NK-92 (cell line): Measurements from ENCODE around the gene ANO2.

ENCODE experiments used
- DNase-seq: peaks from one replicate; lab custom pipeline; 2025; ENCODE audit not compliant: unreplicated experiment; lab: John Stamatoyannopoulos, UW

The ANO2 gene

DNA sequence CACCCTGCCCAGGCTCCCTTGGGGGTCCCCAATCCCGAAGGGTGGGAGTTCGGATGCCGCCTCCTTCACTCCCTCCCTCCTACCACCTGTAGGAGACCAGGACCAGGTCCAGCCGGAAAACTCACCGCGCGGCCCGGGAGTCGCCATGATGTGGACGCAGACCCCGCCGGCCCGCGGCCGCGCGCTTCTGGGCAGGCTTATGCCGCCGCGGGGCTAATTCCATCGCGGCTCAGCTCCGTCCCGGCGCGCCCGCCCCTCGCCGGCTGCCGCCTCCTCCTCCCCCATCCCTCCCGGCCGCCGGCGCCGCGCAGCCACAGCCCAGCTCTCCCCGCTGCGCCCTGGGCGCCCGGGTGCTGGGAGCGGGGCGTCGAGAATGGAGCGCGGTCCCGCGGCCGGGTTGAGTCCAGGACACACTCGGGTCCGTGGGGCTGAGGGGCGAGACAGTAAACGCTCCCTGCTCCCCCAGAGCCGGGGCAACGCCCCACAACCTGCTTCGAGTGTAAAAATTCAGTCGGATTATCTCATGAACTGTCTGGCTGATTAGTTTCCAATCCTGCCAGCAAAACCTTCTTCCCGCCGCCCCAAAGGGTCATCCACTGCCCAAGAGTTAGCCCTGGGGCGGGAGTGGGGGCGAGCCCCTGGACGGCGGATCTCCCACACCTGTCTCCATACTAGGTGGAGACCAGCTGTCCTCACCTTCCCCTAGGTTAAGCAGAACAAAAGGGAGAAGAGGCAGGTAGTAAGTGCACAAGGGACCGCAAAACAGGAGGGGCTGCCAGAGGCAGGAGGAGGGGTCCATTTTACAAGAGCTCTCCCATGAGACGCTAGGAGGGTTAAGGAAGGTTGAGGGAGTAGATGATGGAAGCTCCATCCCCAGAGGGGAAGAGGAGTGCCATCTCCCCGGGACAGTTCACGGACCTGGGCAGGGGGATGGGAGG lies at the start of gene ANO2:
ANO2 (minus strand) TSS at position 189 of the 938 bp plus-strand sequence; CDS start at position 147, 42 bp downstream.
- no peak for DNase-seq

DNA sequence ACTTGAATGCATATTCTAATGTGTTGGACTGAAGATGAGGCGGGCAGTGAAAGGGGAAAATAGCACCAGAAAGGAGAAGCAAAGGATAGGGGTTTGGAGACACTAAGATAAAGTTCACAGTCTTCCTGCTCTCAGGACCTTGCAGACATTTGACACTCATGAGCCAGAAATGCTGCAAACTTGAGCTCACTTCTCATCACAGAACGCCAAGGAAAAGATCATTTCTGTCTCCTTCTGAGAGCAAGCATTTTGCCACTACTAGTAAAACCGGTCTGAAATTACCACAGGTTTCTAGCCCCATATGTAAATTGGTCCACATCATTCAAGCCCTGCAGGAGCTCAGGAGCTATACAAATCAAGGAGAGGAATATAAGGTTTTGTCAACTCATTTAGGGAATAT lies 44.6 kb upstream of the ANO2 start:
- DNase-seq: no peak

DNA sequence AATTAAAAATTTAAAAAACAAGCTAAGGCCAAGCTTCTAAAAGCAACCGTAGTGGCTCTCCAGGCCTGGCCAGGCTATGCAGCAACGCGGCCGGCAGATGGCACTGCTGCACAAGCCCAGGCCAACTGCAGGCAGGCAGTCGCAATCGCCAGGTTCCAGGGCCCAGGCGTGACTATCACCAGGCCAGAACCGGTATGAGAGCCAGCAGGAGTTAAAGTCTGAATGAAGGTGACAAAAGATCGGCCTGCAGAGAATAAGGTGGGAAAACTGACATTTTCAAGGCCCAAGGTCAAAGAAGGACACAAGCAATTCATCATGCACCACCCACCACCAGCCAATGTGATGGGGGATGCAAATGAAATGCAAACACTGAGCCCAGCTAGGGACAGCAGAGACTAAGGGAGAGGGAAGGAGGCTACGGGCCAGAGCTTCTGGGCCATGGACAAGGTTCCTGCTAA lies 43.6 kb upstream of the ANO2 start:
- no peak for DNase-seq

DNA sequence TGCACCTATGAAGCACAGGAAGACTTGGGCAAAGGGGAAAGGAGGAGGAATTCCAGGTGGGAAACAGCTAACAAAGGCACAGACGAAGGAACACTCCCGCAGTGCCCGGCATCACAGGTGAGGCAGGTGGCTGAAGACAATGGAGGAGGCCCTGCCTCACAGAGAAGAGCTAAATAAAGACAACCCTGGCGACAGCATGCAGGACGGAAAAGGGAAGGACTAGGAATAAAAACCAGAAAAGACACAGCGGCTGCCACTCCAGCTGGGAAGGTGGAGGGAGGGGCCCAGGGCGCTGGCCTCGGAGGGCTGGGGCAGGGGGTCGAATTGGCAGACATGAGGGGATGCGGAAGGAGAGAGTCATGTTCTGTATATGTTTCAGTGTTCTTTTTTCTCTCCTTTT lies 43.0 kb upstream of the ANO2 start:
- no peak for DNase-seq

DNA sequence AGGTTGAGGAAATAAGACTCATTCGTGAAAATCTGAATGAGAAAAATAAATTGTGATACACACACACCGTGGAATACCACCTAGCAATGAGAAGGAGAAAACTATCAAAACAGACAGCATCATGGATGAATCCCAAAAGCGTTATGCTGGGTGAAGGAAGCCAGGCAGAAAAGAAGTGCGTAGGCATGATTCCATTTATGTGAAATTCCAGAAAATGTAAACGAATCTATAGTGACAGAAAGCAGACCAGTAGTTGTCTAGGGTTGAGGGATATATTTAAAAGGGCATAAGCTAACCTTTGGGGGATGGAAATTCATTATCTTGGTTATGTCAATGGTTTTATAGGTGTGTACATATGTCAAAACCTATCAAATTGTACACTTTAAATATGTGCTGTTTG lies 42.5 kb upstream of the ANO2 start:
- DNase-seq: no peak

DNA sequence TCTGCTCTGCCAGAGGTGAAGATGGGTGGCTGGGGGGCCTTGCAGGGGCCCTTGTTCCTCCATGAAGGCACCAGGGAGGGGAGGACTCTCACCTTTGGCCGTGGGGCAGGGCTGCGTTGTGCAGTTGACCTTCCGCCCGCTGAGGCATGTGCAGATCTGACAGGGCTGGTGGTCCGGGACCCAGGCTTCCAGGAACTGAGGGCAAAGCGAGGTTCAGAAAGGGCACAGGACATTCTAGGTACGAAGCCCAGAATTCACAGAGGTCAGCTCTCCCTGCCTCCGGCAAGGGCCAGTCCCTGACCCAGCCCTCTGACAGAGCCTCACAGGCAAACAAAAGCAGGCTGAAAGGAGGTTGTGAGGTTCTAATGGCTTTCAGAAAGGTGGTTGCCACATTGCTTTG lies 40.4 kb upstream of the ANO2 start:
- no peak for DNase-seq

DNA sequence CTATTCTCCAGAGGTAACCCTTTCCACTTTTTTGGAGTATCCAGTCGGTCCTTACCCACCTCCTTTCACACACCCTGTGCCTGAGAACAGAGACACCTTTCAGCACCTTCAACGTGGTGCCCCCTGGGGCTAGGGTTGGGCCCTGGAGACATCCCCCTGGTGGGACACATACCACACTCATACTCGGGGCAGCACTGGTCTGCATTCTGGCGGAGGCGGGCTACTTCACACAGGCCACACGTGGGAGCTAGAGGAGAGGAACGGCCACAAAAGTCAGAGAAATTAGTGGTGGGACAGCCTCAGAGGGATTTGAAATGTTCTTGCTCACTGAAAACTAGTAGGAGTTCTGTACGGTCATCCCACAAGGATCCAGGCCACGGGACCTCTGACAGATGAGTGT lies 39.8 kb upstream of the ANO2 start:
- DNase-seq: no peak

DNA sequence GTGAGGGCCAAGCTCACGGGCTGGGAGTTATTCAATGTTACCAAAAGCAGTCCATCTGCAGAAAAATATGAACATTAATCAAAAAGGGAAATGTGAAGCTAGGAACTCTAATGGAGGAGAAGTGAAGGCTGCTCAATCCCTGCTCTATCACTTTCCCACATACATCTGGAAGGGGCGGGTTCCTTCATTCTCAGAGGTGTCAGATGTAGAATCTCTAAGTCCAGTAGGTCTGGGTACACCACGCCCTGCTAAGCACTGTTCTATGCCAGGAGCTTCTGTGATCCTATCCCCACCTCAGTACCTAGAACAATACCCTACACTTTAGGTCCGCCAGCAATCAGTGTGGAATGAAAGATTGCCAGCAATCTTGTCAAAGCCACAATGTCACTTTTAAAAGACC lies 37.0 kb upstream of the ANO2 start:
- no peak for DNase-seq

DNA sequence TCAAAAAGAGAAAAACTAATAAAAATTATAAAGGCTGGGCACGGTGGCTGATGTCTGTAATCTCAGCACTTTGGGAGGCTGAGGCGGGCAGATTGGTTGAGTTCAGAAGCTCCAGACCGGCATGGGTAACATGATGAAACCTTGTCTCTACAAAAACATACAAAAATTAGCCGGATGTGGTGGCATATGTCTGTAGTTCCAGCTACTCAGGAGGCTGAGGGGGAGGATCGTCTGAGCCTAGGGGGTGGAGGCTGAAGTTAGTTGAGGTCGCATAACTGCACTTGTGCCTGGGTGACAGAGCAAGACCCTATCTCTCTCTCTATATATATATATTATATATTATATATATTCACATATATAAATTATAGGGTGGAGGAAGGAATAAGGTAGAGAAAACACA lies 32.5 kb upstream of the ANO2 start:
- no peak for DNase-seq

DNA sequence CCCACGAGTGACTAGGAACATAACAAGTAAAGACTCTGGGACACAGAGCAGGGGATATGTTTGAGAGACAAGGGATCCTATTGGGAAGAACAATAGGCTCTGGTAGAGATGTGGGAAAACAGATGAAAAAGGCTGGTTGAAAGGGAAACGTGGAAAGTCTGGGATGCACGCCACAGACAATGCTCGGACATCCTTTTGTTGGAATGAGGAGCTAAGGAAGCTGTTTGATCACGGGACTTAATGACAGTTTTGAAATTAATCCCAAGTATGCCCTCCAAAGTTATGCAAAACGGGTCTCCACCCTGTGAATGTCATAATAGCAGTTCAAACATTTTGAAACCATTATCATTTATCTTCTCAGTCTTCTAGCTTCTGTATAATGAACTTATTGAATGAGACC lies 31.7 kb upstream of the ANO2 start:
- no peak for DNase-seq

DNA sequence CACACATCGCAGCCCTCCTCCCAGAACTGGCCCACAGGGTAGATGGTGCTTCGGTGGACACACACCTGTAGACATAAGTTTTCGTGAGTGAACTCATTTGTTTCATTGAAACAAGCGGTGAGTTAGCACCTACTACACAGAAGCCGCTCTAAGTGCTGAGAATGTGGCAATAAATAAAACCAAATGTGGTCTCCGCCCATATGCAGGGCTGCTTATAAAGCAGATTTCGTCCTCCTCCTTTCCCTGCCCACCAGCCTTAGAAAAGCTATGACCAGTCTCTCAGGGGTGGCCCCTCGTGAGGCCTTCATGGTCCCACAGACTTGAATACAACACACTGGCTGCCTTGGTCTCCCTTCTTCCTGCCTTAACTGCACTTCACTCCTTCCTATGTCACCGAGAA lies 31.1 kb upstream of the ANO2 start:
- no peak for DNase-seq

DNA sequence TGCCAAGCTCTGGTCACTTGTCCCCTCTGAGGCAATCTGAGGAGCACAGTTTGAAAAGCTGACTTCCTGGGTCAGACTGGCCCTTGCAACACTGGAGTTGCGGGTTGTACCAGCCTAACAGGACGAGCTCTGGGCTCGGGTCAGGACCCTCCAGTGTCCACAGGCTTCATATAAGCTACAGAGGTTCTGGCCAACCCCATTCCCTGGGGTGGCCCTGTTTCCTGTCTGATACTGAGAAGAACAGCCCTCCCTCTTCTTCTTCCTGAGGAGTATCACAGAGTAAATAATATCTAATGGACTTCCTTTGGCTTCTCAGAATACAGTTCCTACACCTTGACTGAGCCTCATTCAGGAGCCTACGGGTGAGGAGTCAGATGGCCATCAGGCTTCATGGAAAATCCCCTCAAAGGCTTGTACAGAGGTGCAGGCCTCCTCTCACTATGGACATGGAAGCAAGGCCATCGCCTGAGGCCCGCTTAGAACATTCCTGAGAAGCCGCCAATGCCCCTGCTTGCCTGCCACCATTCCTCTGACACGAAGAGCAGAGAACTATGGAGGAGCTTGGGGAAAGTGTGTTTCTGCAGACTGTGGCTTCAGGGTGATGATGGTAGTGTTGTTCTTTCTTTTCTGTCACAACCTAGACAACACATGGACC lies 28.5 kb upstream of the ANO2 start:
- DNase-seq: no peak

DNA sequence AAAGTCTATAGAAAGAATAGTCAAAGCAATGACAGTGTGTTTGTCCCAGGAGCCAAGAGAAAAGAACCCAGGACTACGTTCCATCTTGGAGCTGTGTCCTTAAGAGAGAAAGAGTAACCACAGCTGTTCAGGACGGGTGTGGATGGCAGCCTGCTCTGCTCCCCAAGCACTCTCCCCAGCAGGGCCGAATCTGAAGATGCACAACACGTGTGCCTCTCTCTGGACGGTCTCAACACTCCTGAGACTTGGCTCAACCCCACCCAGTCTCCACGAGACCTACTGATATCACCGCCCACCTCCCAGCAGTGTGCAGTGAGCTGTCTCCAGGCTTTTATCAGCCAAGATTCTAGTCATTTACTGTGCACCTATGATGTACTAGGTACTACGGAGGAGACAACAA lies 27.3 kb upstream of the ANO2 start:
- no peak for DNase-seq

DNA sequence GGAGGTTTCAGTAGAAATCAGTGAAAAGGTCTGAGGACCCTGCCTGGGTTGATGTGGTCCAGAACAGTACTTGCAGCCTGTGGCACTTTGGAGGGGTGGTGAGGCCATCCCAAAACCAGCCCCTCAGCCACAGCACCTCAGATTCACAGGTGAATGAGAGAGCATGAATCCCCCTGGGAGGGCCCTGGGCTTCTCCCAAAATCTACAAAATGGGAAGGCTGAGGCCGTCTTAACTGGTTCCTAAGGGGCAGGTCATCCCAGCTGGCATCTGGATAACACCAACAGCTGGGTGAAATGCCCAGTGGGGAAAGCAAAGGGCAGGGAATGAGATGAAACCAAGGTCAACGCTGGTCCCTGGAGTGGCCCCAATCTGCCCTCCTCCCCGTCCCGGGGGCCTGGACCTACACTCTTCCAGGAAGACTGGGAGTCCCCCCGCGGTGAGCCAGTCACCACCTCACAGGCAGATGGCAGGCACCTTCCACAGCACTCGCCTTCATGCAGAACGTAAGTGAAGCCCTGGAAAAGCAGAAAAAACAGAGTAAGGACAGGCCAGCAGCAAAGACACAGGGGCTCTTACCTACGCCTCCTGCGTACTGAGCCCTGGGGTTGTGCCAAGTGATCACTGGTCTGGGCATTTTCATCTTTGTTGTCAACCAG lies 26.3 kb upstream of the ANO2 start:
- no peak for DNase-seq

DNA sequence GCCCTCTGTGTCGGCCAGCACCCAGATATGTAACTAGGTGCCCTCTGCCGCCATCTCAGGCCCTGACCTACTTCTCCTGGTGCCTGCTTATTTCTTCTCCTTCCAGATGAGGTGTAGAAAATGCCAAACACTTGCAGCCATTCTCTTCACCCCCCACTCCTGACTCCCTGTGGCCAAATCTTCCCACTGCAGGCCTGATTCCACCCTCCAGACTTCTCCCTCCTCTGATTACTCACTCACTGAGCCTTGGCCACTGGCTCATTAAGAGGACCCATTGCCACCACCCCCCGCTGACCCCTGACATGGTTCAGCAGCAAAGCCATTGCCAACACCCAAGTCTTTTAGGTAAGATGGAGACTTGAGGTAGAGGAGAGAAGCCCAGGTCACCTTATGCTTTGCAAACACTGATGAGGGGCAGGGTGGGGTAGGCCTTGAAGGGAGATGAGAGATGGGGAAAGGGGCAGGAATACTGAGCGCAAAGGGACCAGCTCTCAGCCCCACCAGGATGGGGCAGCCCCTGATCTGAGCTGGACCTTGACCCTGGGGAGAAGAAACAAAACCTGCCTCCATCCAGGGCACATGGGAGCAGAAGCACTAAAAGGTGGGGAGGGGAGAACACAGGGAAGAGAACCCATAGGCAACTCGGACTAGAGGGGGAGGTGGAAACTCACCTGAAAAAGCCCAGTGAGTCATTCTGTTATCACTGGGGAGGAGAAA lies 25.1 kb upstream of the ANO2 start:
- DNase-seq: no peak

DNA sequence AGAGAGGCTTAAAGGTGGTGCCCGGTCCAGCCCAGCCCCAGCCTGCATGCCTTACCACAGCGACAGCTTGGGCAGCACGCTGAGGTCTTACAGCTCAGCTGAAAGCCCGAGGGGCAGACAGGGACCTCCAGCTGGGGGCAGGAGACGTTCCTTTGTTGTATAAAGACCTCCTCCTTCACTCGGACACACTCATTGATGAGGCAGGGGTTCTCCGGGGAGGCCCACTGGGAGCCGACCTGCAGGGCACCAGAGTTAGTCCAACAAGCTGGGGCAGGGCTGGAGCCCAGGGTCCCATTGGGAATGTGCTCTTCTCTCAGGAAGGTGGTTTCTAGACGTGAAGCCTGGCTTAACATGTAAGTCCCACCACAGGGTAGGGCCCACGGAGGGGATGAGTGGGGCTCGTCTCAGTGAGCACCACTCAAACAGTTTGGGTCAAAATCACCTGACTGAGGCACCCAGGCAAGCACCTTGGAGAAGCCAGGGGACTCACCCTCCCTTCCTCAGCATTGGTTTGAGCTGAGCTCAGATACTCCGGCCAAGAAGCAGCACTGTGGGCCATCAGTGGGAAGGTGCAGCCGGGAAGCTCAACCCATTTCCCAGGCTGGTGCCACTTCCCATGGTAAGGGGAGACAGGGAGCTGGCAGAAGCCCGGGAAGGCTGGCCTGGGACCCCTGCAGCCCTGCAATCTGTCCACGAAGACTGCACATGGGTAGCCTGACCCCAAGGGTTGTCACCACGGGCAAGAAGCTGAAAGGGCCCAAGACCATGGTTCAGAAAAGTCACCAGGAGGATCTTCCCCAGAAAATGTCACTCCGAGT lies 24.3 kb upstream of the ANO2 start:
- DNase-seq: no peak

DNA sequence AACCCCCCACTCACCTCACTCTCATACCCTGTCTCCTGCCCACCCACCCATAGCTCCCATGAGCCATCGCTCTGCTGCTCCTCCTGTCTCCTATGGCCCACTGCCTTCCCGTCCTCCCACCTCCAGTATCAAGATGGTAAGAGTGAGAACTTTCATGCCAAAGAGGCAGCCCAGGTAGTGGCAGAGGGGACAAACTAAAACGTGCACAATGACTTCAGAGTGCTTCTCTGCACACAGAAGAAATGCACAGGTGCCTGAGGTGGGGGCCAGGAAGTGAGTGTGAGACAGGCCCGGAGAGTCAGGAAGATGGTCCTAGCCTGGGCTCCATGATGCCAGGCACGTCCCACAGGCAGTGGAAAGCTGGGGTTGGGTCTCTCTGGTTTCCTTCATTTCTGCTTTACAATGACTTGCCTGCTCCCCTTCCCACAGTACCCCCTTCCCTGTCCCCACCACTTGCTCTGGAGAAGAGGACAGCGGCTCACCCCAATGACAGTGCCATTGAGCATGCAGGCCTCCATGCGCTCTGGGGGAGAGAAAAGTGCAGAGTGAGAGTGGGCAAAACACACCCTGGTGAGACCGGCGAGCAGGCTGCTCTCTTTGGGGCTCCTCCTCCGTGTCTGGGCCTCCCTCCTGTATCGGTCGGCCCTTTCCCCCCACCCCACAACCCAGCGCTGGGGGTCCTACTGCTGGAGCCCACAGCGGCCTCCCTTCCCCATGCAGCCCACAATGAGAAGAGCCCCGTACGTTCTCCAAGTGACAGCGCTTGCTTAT lies 22.8 kb upstream of the ANO2 start:
- no peak for DNase-seq

DNA sequence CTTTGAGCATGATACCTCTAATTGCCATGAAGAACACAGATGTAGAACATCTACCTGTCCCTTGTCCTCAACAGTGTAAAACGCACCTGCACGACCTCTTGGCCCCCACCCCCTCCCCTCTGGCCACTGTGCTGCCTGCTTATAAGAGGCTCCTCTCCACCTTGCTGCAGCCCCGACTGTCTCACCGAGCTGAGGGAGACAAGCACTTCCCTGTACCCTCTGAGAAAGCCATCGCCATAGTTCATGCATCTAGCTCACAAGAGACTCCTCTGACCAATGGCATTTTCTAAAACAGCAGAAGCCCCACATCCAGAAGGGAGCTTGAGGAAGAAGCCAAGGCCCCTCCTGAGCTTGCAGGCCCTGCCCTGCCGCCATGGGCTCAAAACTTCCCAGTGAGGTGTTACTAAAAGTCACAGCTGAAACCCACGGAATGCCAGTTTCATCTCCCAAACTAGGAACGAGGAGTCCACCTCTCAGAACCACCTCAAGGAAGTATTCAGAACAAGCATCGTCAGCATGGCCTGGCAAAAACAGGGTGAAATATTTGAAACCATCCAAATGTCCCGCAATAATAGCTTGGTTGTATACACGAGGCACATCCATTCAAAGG lies 21.5 kb upstream of the ANO2 start:
- DNase-seq: no peak

DNA sequence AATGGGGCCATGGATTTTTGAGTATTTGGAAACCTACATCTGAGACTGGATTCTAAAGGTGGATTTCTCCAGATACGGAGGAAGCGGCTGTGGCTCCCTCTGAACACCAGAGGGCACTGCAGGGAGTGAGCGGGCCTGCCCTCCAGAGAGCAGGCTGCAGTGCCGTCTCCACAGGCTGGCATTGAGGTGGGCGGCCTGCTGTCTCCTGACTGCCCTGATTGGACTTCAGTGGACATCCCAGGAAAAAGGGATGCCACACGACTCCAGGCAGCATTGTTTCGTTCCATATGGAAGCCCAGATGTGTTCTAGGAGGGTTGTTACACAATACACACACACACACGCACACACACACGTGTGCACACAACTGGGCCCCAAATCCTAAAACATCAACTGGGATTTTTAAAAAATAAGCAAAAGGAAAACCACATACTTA lies 20.9 kb upstream of the ANO2 start:
- DNase-seq: no peak
